Activated CD8-positive, alpha-beta memory T cell treated with anti-CD3 and anti-CD28 coated beads, Interleukin-2, amount 10 ng/mL, durations not matched to agents 7 days and 5 days (primary cell): Measurements from ENCODE around the gene EFHD2. TPM values are rescaled to one million over a fixed set of nuclear protein-coding genes. Genes with fewer than 3 reads are reported as not detected.
"Not testable (repeated sequence)": the region's sequence is repeated elsewhere in the genome, so short reads cannot be mapped to it uniquely, and the experiment has no call there.

Experiments used
- ATAC-seq: fragments of 150-1000 bp; cut with Tn5 transposase; one replicate; pipeline ENCODE4 v1.10.0; 2021; ENCODE audit warnings: moderate library complexity
- CTCF ChIA-PET: fragments of 350-600 bp; sonication (Branson Sonifier 250); formaldehyde crosslinking; loops from one replicate; lab custom pipeline; 2021; ENCODE audit warnings: antibody characterized with exemption; lab: Charles Lee
- DNase-seq: peaks from one replicate; pipeline ENCODE4 v3.0.0-alpha.2; 2020
- H3K27ac Mint-ChIP-seq: one replicate; pipeline ENCODE4 v1.8.0; 2021; ENCODE audit warnings: mild to moderate bottlenecking, mixed read lengths
- H3K27me3 Mint-ChIP-seq: one replicate; pipeline ENCODE4 v1.8.0; 2021; ENCODE audit warnings: mixed read lengths
- H3K36me3 Mint-ChIP-seq: one replicate; pipeline ENCODE4 v1.8.0; 2021; ENCODE audit warnings: mild to moderate bottlenecking, mixed read lengths
- H3K4me1 Mint-ChIP-seq: one replicate; pipeline ENCODE4 v1.8.0; 2021; ENCODE audit warnings: mixed read lengths
- H3K4me3 Mint-ChIP-seq: one replicate; pipeline ENCODE4 v1.8.0; 2021; ENCODE audit warnings: mild to moderate bottlenecking, moderate library complexity, mixed read lengths
- H3K9me3 Mint-ChIP-seq: one replicate; pipeline ENCODE4 v1.8.0; 2022; ENCODE audit warnings: low read depth, mixed read lengths
- total RNA-seq, 2 experiments: library from RNA; stranded (reverse); gene quantifications; one replicate each; pipeline ENCODE4 v1.2.3, GENCODE V29; 2021

The EFHD2 gene
- total RNA-seq: 10 to 100 TPM; 95.4 to 98.9 TPM

DNA sequence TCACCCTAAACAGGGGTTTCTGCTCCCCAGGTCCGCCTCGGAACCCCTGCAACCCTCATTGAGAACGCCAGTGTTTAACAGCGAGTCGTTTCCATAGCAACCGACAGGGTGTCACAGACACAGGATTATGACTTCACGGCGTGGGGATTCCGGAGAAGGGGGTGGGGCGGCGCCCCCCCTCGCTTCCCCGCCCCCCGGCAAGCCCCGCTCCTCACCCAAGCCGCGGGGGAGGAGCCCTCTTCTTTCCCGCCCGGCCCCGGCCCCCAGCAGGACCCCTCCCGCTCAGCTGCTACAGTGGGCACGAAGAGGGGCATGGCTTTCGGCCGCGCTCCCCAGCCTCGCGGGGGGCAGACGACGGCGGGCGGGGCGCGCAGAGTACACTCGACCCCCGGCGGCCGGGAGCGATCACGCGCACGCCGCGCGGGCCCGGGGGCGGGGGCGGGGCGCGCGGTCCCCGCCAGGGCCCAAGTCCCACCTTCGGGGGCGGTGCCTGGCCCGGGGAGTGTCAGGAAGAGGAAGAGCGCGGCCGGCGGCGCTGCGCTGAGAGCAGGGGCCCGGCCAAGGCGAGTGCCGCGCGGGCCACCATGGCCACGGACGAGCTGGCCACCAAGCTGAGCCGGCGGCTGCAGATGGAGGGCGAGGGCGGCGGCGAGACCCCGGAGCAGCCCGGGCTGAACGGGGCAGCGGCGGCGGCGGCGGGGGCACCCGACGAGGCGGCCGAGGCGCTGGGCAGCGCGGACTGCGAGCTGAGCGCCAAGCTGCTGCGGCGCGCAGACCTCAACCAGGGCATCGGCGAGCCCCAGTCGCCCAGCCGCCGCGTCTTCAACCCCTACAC lies at the start of gene EFHD2:
Gene EFHD2, plus strand, starts transcription at position 501 of the 835 bp plus-strand sequence. Its CDS starts 84 bp downstream, at position 585.
- H3K27ac Mint-ChIP-seq: peak within 1 kb of the TSS; percentile 86
- DNase-seq (peak; percentile 88), ATAC-seq (peak; percentile 88)
- peak within 1 kb of the TSS; percentile 91 for H3K4me3 Mint-ChIP-seq
- H3K4me1 Mint-ChIP-seq: peaks cover 35% of the 10 kb centered on the region
- CTCF ChIA-PET: interaction anchor here (0.8 to 3.6 kb wide), 2 partner anchors 63 to 86 kb away, joined by 3 to 29 read pairs; no protein-coding TSS in a partner anchor
- peaks cover 21% of the 10 kb centered on the region for H3K36me3 Mint-ChIP-seq
- no peaks in the 10 kb centered on the region for H3K9me3 Mint-ChIP-seq
- peaks cover 28% of the 10 kb centered on the region for H3K27me3 Mint-ChIP-seq

- H3K4me3 Mint-ChIP-seq: no peak overlapping the region
- CTCF ChIA-PET: interaction anchor here (1.4 kb wide), 1 partner anchor 37 kb away, joined by 4 read pairs; no protein-coding TSS in a partner anchor
Measured at GRCh38 chr1:15360700-15361099, 49.0 kb upstream of the EFHD2 start.

DNA sequence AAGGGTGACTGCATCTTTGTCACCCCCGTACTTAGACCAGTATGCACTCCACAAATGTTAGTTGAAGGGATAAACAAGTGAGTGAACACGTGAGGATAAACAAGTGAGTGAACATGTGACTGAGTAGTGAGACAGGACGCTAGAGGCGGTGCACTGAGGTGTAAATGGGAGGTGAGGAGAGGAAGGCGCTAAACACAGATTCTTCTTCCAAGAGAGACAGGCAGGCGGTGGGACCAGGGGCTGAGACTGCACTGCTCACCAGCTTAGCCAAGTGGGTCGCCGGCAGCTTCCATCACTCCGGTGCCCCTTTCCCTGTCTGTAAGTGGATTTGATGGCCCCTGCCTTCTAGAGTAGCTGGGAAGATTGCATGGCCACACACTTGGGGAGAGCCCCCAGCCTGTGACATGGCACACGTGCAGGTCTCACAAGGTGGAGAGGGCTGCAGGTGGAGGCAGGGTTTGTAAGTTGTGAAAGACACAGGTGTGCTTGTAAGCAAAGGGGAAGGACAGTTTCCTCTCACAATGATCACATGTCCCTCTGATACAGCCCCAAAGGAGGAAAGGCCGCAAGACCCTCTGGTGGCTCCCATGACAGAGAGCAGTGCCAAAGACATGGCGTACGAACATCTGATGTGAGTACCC lies 47.5 kb upstream of the EFHD2 start:
- Mint-ChIP-seq H3K9me3 (no peaks in the 10 kb centered on the region), H3K4me1 (no peaks in the 10 kb centered on the region), H3K36me3 (no peaks in the 10 kb centered on the region), H3K27me3 (peaks cover 15% of the 10 kb centered on the region), H3K27ac (no peak overlapping the region), H3K4me3 (no peak overlapping the region)
- ATAC-seq (no peak), DNase-seq (no peak)
- CTCF ChIA-PET: interaction anchor here (1.4 kb wide), 1 partner anchor 39 kb away, joined by 4 read pairs; no protein-coding TSS in a partner anchor

More at GRCh38 chr1:15360700-15361099, 49.0 kb upstream of the EFHD2 start:
- Mint-ChIP-seq H3K27ac (no peak overlapping the region), H3K36me3 (no peaks in the 10 kb centered on the region), H3K9me3 (no peaks in the 10 kb centered on the region), H3K27me3 (peaks cover 20% of the 10 kb centered on the region), H3K4me1 (peaks cover 8% of the 10 kb centered on the region)
- no peak for ATAC-seq
- no peak for DNase-seq

- H3K27ac Mint-ChIP-seq: no peak overlapping the region
- ATAC-seq: no peak
- no peak for DNase-seq
- H3K9me3 Mint-ChIP-seq: no peaks in the 10 kb centered on the region
- H3K4me1 Mint-ChIP-seq: no peaks in the 10 kb centered on the region
- H3K27me3 Mint-ChIP-seq: peaks cover 13% of the 10 kb centered on the region
- H3K4me3 Mint-ChIP-seq: no peak overlapping the region
- H3K36me3 Mint-ChIP-seq: no peaks in the 10 kb centered on the region
- CTCF ChIA-PET: interaction anchor here (1.7 kb wide), 1 partner anchor 39 kb away, joined by 6 read pairs; no protein-coding TSS in a partner anchor
Measured at GRCh38 chr1:15362737-15363128, 47.0 kb upstream of the EFHD2 start.

DNA sequence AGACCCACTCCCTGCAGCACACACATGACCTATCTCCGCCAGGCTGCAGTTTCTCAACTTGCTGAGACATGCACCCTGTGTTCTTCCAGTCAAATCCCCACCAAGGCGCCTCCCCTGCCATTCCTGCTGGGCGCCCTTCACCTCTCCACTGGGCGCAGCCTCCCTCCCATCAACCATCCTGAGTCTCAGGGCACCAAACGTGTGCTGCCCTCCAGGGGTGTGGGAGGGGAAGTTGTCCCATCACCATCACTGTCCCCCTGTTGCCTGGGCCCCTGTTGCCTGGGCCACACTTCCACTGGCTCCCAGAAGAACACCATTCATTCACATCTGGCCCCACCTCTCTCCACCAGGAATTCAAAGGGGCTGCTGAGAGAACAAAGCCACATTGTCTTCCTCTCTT lies 44.9 kb upstream of the EFHD2 start:
- Mint-ChIP-seq H3K27ac (no peak overlapping the region), H3K36me3 (no peaks in the 10 kb centered on the region), H3K27me3 (peaks cover 9% of the 10 kb centered on the region), H3K4me3 (no peak overlapping the region), H3K9me3 (no peaks in the 10 kb centered on the region), H3K4me1 (no peaks in the 10 kb centered on the region)
- CTCF ChIA-PET: no interaction called here
- ATAC-seq (peak; percentile 57), DNase-seq (no peak)

- Mint-ChIP-seq H3K36me3 (no peaks in the 10 kb centered on the region), H3K27me3 (peaks cover 18% of the 10 kb centered on the region), H3K4me3 (no peak overlapping the region), H3K4me1 (no peaks in the 10 kb centered on the region), H3K9me3 (no peaks in the 10 kb centered on the region), H3K27ac (no peak overlapping the region)
- DNase-seq: no peak
- CTCF ChIA-PET: no interaction called here
- ATAC-seq: no peak
Measured at GRCh38 chr1:15368888-15369287, 40.8 kb upstream of the EFHD2 start.

DNA sequence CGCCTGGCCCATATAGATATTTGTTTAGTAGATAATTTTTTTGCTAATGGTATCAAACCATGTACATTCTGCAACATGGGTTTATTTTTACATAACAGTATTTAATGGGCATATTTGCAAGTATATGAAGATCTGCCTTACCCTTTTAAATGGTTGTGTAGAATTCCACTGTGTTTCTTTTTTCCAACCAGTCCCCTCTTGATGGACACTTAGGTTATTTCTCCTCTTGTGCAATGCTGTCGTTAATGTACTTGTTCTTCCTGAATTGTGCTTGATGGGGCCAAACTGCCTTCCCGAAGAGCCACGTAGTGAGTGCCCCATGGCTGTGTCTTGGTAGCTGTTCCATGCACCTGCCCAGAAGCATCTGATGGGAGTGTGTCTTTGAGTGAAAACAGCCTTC lies 39.4 kb upstream of the EFHD2 start:
- Mint-ChIP-seq H3K9me3 (no peaks in the 10 kb centered on the region), H3K27me3 (peaks cover 15% of the 10 kb centered on the region), H3K27ac (no peak overlapping the region), H3K4me1 (no peaks in the 10 kb centered on the region), H3K36me3 (no peaks in the 10 kb centered on the region), H3K4me3 (no peak overlapping the region)
- CTCF ChIA-PET: no interaction called here
- no peak for ATAC-seq
- no peak for DNase-seq

GRCh38 chr1:15370781-15371520 lies 38.7 kb upstream of the EFHD2 start:
- ATAC-seq (no peak), DNase-seq (no peak)
- Mint-ChIP-seq H3K36me3 (no peaks in the 10 kb centered on the region), H3K9me3 (no peaks in the 10 kb centered on the region), H3K27ac (no peak overlapping the region), H3K4me1 (no peaks in the 10 kb centered on the region), H3K4me3 (no peak overlapping the region), H3K27me3 (peaks cover 12% of the 10 kb centered on the region)
- CTCF ChIA-PET: no interaction called here

DNA sequence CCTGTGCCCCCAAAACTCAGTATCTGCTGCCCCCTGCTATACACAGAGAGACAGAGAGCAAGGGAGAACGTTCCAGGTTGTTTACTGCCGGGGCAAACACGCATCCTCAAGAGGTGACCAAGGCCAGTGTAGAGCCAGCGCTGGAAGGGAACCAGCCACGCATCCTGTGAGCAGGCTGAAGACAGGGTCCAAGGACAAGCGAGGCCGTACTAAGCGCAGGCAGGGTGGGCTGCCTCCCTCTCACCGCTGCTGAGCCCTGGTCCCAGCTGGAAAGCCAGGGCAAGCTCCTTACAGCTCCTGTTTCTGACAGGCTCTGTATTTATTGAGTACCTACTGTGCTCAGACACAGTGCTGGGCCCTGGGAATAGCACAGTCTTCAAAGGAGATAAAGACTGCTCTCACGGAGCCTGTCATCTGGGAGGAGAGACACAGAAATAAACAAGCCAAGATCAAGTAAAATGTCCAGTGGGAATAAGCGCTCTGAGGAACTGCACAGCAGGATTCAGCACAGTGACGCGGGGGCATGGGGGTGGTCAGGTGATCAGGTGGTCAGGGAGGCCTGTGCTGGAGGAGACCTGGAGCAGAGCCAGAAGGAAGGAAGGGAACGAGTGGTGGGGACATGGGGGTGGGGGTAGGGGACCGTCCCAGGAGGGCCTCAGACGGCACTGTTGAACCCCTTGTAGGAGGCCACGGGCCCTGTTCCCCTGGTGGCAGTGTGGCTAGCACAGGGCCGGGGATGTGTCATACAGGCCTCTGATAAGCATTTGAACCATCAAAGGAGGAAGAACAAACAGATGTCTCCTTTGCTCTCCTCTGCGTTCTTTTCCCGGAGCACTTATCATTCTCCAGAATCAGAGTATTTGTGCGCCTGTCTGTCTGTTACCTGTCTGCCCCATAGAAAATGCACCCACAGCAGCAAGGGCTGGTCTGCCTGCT lies 37.8 kb upstream of the EFHD2 start:
- Mint-ChIP-seq H3K27me3 (peaks cover 9% of the 10 kb centered on the region), H3K36me3 (no peaks in the 10 kb centered on the region), H3K4me3 (no peak overlapping the region), H3K27ac (no peak overlapping the region), H3K4me1 (no peaks in the 10 kb centered on the region), H3K9me3 (no peaks in the 10 kb centered on the region)
- CTCF ChIA-PET: no interaction called here
- DNase-seq (no peak), ATAC-seq (no peak)

GRCh38 chr1:15378729-15379128 lies 31.0 kb upstream of the EFHD2 start:
- Mint-ChIP-seq H3K27ac (no peak overlapping the region), H3K4me3 (no peak overlapping the region)

GRCh38 chr1:15379151-15379550 lies 30.5 kb upstream of the EFHD2 start:
- H3K9me3 Mint-ChIP-seq, H3K4me1 Mint-ChIP-seq, CTCF ChIA-PET, H3K4me3 Mint-ChIP-seq, ATAC-seq, DNase-seq, H3K36me3 Mint-ChIP-seq, H3K27ac Mint-ChIP-seq: not testable (repeated sequence)
- H3K27me3 Mint-ChIP-seq: peaks cover 22% of the 10 kb centered on the region

More at GRCh38 chr1:15378729-15379128, 31.0 kb upstream of the EFHD2 start:
- H3K36me3 Mint-ChIP-seq: no peaks in the 10 kb centered on the region
- H3K9me3 Mint-ChIP-seq: no peaks in the 10 kb centered on the region
- DNase-seq (no peak), ATAC-seq (no peak)
- no peaks in the 10 kb centered on the region for H3K4me1 Mint-ChIP-seq
- CTCF ChIA-PET: no interaction called here
- H3K27me3 Mint-ChIP-seq: peaks cover 20% of the 10 kb centered on the region

DNA sequence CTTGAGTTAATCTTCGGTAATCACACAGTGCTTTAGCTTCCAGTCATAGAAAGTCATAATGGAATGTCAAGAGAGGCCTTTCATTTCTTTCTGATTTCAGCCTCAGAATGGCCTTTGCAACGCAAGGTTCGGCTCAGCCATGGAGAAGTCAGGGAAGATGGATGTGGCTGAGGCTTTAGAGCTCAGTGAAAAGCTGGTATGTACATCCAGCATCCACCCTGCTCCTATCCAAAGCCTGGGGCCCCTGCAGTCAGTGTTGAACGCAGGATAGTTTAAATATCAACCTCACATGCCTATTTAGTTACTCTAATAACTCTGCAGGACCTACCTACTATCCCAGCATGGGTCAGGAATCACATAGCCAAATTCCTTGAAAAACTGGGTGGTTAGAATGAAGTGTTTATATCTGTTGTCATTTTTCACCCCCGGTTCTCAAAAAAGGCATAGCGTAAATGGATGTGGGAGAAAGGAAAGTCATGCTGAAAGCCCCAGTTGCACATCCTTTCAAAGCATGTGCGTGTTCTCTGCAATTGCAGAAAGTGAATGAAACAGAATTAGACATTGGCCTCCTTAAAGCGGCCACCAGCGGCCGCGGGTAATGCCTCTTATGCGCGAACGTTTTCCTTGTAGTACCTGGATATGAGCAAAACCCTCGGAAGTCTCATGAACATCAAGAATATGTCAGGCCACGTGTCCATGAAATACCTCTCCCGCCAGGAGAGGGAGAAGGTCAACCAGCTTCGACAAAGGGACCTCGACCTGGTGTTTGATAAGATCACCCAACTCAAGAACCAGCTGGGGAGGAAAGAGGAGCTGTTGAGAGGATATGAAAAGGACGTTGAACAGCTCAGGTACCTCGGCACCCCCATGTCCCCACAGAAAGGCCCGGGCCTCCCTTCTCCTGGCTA lies 28.8 kb upstream of the EFHD2 start:
- Mint-ChIP-seq H3K9me3 (no peaks in the 10 kb centered on the region), H3K4me3 (no peak overlapping the region), H3K4me1 (peaks cover 6% of the 10 kb centered on the region), H3K36me3 (no peaks in the 10 kb centered on the region), H3K27ac (no peak overlapping the region), H3K27me3 (peaks cover 37% of the 10 kb centered on the region)
- ATAC-seq: no peak
- no peak for DNase-seq
- CTCF ChIA-PET: no interaction called here
